GM10266 (cell line): ENCODE results near the gene USP48.
A peak's percentile ranks its signal among the peaks of the same experiment; 100 is the strongest.

ENCODE experiments used
- DNase-seq: peaks from one replicate; pipeline ENCODE4 v3.0.0; 2012; ENCODE audit errors: extremely low spot score
- TF ChIP-seq, protein P1 (sequence below): IDR thresholded peaks from 2 replicates; pipeline ENCODE4 v1.5.1; 2012; ENCODE audit warnings: mild to moderate bottlenecking, low read depth; ENCODE audit not compliant: control insufficient read depth, insufficient read depth; ENCODE audit errors: missing control alignments

USP48 gene

DNA sequence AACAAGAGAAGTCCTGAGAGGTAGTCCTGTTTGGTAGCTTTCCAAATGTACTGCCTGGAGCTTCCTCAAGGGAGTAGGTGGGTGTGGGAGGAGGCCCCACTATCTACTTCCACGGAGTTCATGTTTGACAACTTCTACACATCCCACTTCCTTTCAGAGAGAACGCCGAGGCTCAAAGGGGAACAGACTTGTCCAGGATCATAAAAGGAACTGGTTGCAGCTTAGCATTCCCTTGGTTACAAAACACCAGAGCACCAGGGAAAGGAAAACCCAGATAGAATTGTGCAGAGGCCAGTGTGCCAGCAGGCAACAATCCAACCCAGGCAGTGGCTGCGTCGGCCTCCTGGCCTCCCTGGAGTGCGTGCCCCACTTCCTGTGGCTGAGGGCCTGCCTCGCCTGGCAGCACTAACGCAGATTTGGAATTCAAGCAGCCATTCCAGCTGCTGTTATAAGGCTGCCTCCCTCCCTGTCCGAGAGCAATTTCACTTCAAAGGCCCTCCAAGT, 109.6 kb downstream of the USP48 start:
- no peak for DNase-seq
- TF ChIP-seq, protein P1, sequence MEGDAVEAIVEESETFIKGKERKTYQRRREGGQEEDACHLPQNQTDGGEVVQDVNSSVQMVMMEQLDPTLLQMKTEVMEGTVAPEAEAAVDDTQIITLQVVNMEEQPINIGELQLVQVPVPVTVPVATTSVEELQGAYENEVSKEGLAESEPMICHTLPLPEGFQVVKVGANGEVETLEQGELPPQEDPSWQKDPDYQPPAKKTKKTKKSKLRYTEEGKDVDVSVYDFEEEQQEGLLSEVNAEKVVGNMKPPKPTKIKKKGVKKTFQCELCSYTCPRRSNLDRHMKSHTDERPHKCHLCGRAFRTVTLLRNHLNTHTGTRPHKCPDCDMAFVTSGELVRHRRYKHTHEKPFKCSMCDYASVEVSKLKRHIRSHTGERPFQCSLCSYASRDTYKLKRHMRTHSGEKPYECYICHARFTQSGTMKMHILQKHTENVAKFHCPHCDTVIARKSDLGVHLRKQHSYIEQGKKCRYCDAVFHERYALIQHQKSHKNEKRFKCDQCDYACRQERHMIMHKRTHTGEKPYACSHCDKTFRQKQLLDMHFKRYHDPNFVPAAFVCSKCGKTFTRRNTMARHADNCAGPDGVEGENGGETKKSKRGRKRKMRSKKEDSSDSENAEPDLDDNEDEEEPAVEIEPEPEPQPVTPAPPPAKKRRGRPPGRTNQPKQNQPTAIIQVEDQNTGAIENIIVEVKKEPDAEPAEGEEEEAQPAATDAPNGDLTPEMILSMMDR = no peak

GRCh38 chr1:21672478-21673276, 110.3 kb downstream of the USP48 start:
- TF ChIP-seq, protein P1 = no peak
- DNase-seq = no peak

- DNase-seq = no peak
- TF ChIP-seq, protein P1 = no peak
Measured at GRCh38 chr1:21671915-21672314, 111.0 kb downstream of the USP48 start.

DNA sequence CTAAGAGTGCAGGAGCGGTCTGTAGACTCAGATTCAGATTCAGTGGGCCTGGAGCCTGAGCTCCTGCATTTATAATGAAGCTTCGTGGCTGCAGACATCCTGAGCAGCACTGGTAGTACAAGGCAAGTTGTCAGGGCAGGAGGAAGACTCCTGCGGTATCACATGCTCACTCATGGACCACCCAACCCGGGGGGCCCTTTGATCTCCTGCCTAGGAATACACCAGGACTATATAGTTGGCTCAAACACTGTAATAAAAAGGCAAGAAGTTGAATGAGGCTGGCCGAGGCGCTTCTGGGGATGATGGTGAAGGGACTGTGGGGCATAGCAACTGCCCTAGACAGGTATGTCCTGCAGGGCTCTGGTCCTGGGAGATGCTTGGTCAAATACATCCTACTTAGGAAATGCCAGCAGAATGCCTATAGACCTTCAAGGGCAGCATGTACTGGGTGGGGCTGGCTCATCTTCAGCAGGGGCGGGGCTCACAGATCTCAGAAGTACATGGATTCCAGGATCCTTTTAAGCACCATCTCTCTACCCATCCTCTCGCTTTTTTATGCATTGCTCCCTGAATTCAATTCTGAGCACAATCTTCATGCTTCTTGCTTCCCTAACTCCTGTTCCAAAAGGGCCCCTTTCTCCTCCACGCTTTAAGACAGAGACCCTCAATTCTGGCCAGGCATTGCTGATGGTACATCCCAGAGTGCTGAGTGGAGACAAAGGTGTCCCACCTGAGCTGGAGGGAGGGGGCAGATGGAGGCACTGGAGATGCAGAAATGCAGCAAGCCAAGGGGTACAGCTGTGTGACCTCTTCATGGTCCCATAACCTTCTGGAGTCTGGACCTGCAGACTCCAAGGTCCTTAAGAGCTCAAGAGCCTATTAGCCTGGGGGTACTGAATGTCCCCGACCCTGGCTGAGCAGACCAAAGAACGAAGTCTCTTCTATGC, 111.7 kb downstream of the USP48 start:
- TF ChIP-seq, protein P1 = no peak
- no peak for DNase-seq

DNA sequence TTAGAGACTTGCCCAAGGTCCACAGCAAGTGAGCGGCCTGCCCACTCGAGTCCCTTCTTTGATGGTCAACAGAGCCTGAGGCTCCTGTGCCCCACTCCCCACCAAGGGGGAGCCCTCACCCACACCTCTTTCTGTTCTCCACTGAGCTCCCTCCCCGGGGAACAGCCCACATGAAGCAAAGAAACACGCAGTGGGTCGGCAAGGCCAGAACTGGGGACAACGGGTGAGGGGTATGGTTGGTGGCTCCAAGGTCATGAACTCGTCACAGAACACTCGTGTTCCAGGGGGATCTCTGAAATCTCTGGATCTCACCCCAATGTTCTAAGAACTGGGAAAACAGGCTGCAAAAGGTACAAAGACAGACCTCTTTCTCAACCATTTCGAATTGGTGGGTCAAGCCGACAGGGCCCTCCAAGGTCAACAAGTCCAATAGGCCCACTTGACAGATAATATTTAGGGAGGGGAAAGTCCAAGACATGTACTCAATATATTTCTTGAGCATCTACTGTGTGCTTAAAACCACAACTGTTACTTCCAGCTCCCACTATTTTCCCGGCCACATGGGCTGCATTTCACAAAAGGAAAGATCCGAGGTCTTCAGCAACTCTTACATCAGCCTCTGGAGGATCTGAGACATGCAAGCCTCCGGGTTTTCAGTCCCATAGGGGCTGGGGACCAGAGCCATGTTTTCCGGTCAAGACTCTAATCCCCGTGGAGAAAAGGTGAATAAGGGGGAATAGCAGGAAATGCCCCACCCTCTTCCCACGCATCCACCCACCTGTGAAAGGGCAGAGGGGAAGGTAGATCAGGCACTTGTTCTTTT, 112.7 kb downstream of the USP48 start:
- TF ChIP-seq, protein P1 = no peak
- DNase-seq = no peak

DNA sequence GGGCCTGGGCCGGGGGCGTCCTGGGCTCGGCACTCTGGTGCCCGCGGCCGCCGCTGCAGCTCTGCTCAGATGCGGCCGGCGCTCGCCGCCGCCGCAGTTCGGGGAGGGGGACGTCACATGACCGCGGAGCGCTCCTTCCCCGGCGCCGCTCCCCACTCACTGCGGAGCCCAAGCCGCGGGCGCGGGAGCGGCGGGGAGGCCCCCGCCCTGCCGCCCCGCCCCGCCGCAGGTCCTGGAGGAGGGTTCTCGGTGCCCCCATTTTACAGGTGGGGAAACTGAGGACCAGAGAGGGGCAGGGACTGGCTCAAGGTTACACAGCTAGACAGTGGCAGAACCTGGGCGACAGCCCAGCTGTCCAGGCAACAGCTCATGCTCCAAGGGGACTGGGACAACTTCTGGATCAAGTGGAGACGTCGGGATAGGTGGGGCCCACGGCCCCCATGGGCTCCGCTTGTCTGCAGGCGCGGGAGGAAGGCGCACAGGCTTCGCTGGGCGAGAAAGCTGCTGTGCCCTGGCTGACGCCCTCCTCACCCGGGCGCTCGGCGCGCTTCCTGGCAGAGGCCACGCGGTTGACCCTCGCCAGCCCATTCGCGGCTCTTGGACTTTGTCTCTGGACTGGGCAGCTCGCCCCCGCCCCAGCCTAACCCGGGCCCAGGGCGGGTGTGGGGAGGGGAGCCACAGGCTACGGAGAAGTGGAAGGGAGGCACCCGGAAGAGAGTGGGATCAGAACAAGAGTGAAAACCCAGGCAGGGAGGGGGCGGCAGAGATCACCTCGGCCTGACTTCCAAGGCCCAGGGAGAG, 113.5 kb downstream of the USP48 start, which contains the start of gene RAP1GAP:
RAP1GAP (minus strand) TSS at position 100 of the 801 bp plus-strand sequence. CDS start 49,325 bp downstream, outside the sequence.
- TF ChIP-seq, protein P1 = peak; percentile 15
- DNase-seq = peak; percentile 68
